HEK293 (cell line): ENCODE data around the gene RILPL2.

ENCODE experiments used
- CTCF ChIA-PET: fragments of 350-600 bp; formaldehyde crosslinking; extraction: SDS; loops from one replicate; lab custom pipeline; 2021; ENCODE audit warnings: antibody characterized with exemption; lab: Yijun Ruan, JAX
- POLR2A ChIA-PET: fragments of 300-600 bp; formaldehyde crosslinking; extraction: SDS; loops from one replicate; lab custom pipeline; 2020; ENCODE audit warnings: antibody characterized with exemption, inconsistent platforms; lab: Yijun Ruan, JAX
- H3K27ac ChIP-seq: fragments of 200-500 bp; sonication (Bioruptor generic); 2 replicates; pipeline ENCODE4 v1.5.1; 2014; ENCODE audit warnings: low read depth, low read length, control low read depth, inconsistent platforms; ENCODE audit errors: extremely low read depth
- H3K36me3 ChIP-seq, 2 experiments: fragments of 200-500 bp in 1 of 2; sonication (Bioruptor generic) in 1 of 2; 1 replicate in 1 of 2; 2 replicates in 1 of 2; pipeline ENCODE4 v1.5.1; 2014 to 2017; ENCODE audit warnings: inconsistent platforms in 2 of 2, low read length in 2 of 2; ENCODE audit not compliant: control insufficient read depth in 2 of 2, insufficient read depth in 1 of 2
- H3K4me1 ChIP-seq: fragments of 200-500 bp; sonication (Bioruptor generic); 2 replicates; pipeline ENCODE4 v1.5.1; 2014; ENCODE audit warnings: mild to moderate bottlenecking, low read length, inconsistent platforms; ENCODE audit not compliant: control insufficient read depth, insufficient read depth
- H3K4me3 ChIP-seq: 2 replicates; pipeline ENCODE4 v1.5.1; 2011; ENCODE audit warnings: low read depth, mild to moderate bottlenecking, control low read depth, low read length, moderate library complexity
- H3K9me3 ChIP-seq: fragments of 200-500 bp; sonication (Bioruptor generic); 2 replicates; pipeline ENCODE4 v1.5.1; 2014; ENCODE audit warnings: low read depth, low read length, inconsistent platforms; ENCODE audit not compliant: control insufficient read depth, insufficient read depth
- IKZF3 ChIP-seq: fragments of 450-650 bp; IDR thresholded peaks from 2 replicates; pipeline ENCODE4 v1.5.0; 2018; ENCODE audit warnings: missing biosample characterization, mild to moderate bottlenecking, missing genetic modification characterization, moderate library complexity
- KLF8 ChIP-seq: fragments of 450-650 bp; formaldehyde crosslinking; IDR thresholded peaks from 2 replicates; pipeline ENCODE4 v1.5.1; 2016; ENCODE audit warnings: missing biosample characterization, missing genetic modification characterization
- OSR2 ChIP-seq: fragments of 450-650 bp; formaldehyde crosslinking; IDR thresholded peaks from 2 replicates; pipeline ENCODE4 v1.5.1; 2016; ENCODE audit warnings: missing biosample characterization, missing genetic modification characterization
- PRDM1 ChIP-seq: fragments of 450-650 bp; formaldehyde crosslinking; IDR thresholded peaks from 2 replicates; pipeline ENCODE4; 2016; ENCODE audit warnings: missing biosample characterization, missing genetic modification characterization
- SETDB1 ChIP-seq: IDR thresholded peaks from one replicate; pipeline ENCODE4 v1.6.1; 2017; ENCODE audit warnings: mild to moderate bottlenecking, low read length, moderate library complexity, mixed read lengths; ENCODE audit not compliant: insufficient read length
- TSHZ1 ChIP-seq: fragments of 450-650 bp; formaldehyde crosslinking; IDR thresholded peaks from 2 replicates; pipeline ENCODE4 v1.5.1; 2016; ENCODE audit warnings: missing biosample characterization, missing genetic modification characterization, borderline replicate concordance
- YY2 ChIP-seq: fragments of 450-650 bp; formaldehyde crosslinking; IDR thresholded peaks from 2 replicates; pipeline ENCODE4 v1.5.1; 2016; ENCODE audit warnings: missing biosample characterization, missing genetic modification characterization
- ZBTB26 ChIP-seq: fragments of 450-650 bp; formaldehyde crosslinking; optimal IDR thresholded peaks from 2 replicates; pipeline ENCODE3; 2016; ENCODE audit warnings: missing biosample characterization, mild to moderate bottlenecking, missing genetic modification characterization
- ZFHX2 ChIP-seq: fragments of 450-650 bp; formaldehyde crosslinking; conservative IDR thresholded peaks from 2 replicates; pipeline ENCODE4 v1.5.1; 2016; ENCODE audit warnings: missing biosample characterization, missing genetic modification characterization
- ZNF133 ChIP-seq: fragments of 450-650 bp; formaldehyde crosslinking; IDR thresholded peaks from 2 replicates; pipeline ENCODE4 v1.5.1; 2016; ENCODE audit warnings: missing biosample characterization, missing genetic modification characterization
- ZNF140 ChIP-seq: fragments of 450-650 bp; formaldehyde crosslinking; IDR thresholded peaks from 2 replicates; pipeline ENCODE4 v1.5.1; 2016; ENCODE audit warnings: missing biosample characterization, missing genetic modification characterization
- ZNF16 ChIP-seq: fragments of 450-650 bp; formaldehyde crosslinking; IDR thresholded peaks from 2 replicates; pipeline ENCODE4 v1.5.1; 2016; ENCODE audit warnings: low read depth, missing biosample characterization, missing genetic modification characterization
- ZNF248 ChIP-seq: fragments of 450-650 bp; formaldehyde crosslinking; IDR thresholded peaks from 2 replicates; pipeline ENCODE4 v1.5.1; 2017; ENCODE audit warnings: missing biosample characterization, missing genetic modification characterization
- ZNF335 ChIP-seq: fragments of 450-650 bp; formaldehyde crosslinking; conservative IDR thresholded peaks from 2 replicates; pipeline ENCODE4 v1.5.1; 2016; ENCODE audit warnings: missing biosample characterization, missing genetic modification characterization
- ZNF354C ChIP-seq: fragments of 450-650 bp; formaldehyde crosslinking; IDR thresholded peaks from 2 replicates; pipeline ENCODE4 v1.5.1; 2016; ENCODE audit warnings: missing biosample characterization, missing genetic modification characterization, low read depth, borderline replicate concordance
- ZNF398 ChIP-seq: fragments of 450-650 bp; formaldehyde crosslinking; IDR thresholded peaks from 2 replicates; pipeline ENCODE4 v1.5.1; 2017; ENCODE audit warnings: missing biosample characterization, missing genetic modification characterization
- ZNF433 ChIP-seq: fragments of 450-650 bp; formaldehyde crosslinking; IDR thresholded peaks from 2 replicates; pipeline ENCODE4 v1.5.1; 2016; ENCODE audit warnings: missing biosample characterization, missing genetic modification characterization, low read depth
- ZNF501 ChIP-seq: fragments of 450-650 bp; formaldehyde crosslinking; IDR thresholded peaks from 2 replicates; pipeline ENCODE4 v1.5.1; 2016; ENCODE audit warnings: missing biosample characterization, missing genetic modification characterization
- ZNF624 ChIP-seq: fragments of 450-650 bp; formaldehyde crosslinking; IDR thresholded peaks from 2 replicates; pipeline ENCODE4 v1.5.1; 2017; ENCODE audit warnings: missing biosample characterization, missing genetic modification characterization
- ZNF629 ChIP-seq: fragments of 450-650 bp; formaldehyde crosslinking; IDR thresholded peaks from 2 replicates; pipeline ENCODE4 v1.5.1; 2017; ENCODE audit warnings: missing biosample characterization, missing genetic modification characterization
- ZNF707 ChIP-seq: fragments of 450-650 bp; formaldehyde crosslinking; IDR thresholded peaks from 2 replicates; pipeline ENCODE4 v1.5.1; 2016; ENCODE audit warnings: missing biosample characterization, missing genetic modification characterization
- ZNF768 ChIP-seq: fragments of 450-650 bp; formaldehyde crosslinking; IDR thresholded peaks from 2 replicates; pipeline ENCODE4 v1.5.1; 2018; ENCODE audit warnings: missing biosample characterization, mild to moderate bottlenecking, missing genetic modification characterization
- TF ChIP-seq, protein P1 (sequence below): fragments of 450-650 bp; formaldehyde crosslinking; IDR thresholded peaks from 2 replicates; pipeline ENCODE4 v1.5.1; 2016; ENCODE audit warnings: missing biosample characterization, missing genetic modification characterization, low read depth

RILPL2 gene

GRCh38 chr12:123384318-123384993, 52.0 kb downstream of the RILPL2 start (continued):
- TF ChIP-seq ZNF398 (tag by site-specific recombination) (peak; percentile 78), ZBTB26 (tag by site-specific recombination) (peak; percentile 27), IKZF3 (no peak), ZNF248 (no peak), ZNF335 (peak; percentile 52), ZNF501 (0 out of 2 replicates have a peak, but pooled peaks have one; percentile 63), OSR2 (tag by site-specific recombination) (no peak), KLF8 (tag by site-specific recombination) (no peak), ZNF768 (no peak), ZNF629 (tag by site-specific recombination) (no peak), ZNF624 (tag by site-specific recombination) (no peak), ZNF133 (no peak), YY2 (tag by site-specific recombination) (peak; percentile 43; the same call in 1 of the 2 replicates)
- TF ChIP-seq, protein P1, sequence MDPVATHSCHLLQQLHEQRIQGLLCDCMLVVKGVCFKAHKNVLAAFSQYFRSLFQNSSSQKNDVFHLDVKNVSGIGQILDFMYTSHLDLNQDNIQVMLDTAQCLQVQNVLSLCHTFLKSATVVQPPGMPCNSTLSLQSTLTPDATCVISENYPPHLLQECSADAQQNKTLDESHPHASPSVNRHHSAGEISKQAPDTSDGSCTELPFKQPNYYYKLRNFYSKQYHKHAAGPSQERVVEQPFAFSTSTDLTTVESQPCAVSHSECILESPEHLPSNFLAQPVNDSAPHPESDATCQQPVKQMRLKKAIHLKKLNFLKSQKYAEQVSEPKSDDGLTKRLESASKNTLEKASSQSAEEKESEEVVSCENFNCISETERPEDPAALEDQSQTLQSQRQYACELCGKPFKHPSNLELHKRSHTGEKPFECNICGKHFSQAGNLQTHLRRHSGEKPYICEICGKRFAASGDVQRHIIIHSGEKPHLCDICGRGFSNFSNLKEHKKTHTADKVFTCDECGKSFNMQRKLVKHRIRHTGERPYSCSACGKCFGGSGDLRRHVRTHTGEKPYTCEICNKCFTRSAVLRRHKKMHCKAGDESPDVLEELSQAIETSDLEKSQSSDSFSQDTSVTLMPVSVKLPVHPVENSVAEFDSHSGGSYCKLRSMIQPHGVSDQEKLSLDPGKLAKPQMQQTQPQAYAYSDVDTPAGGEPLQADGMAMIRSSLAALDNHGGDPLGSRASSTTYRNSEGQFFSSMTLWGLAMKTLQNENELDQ (tag by site-specific recombination): no peak
- TF ChIP-seq, all 188 proteins: peak for 19

DNA sequence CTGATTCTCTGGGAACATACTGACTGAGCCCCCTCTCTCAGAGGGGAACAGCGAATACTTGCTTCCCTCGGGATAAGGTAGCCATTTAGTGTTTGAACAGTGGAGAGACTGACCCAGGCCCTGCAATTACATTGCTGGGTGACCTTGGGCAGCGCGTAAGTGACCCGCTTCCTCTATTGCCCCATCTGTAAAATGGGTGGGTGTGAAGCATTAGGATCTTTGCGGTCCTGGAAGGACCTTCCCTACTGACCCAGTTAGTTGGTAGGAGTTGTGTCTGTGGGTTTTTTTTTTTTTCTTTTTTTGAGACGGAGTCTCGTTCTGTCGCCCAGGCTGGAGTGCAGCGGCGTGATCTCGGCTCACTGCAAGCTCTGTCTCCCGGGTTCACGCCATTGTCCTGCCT, 53.8 kb downstream of the RILPL2 start:
- ChIA-PET POLR2A (interaction anchor here (1.4 to 2.3 kb wide), 3 partner anchors 11 to 150 kb away, joined by 3 to 81 read pairs (median 23); partner anchors contain the start of genes MPHOSPH9, MTRFR and SBNO1), CTCF (interaction anchor here (1.8 kb wide), 1 partner anchor 17 kb away, joined by 11 read pairs; no protein-coding TSS in a partner anchor)
- no peak for TF ChIP-seq ZNF433 (tag by site-specific recombination)
- TF ChIP-seq ZNF16: no peak
- no peak for TF ChIP-seq ZNF354C (tag by site-specific recombination)
- TF ChIP-seq ZNF140 (tag by site-specific recombination): no peak
- no peak for TF ChIP-seq SETDB1
- no peak for TF ChIP-seq ZNF707 (tag by site-specific recombination)
- no peak for TF ChIP-seq ZNF501
- no peak for TF ChIP-seq TSHZ1
- TF ChIP-seq PRDM1 (tag by site-specific recombination): no peak
- TF ChIP-seq ZFHX2 (tag by site-specific recombination): no peak
- no peaks in the 10 kb centered on the region for H3K36me3 ChIP-seq
- no peak overlapping the region for H3K27ac ChIP-seq
- H3K4me1 ChIP-seq: no peaks in the 10 kb centered on the region
- H3K9me3 ChIP-seq: no peaks in the 10 kb centered on the region
- H3K4me3 ChIP-seq: no peak overlapping the region
